Esophagus squamous epithelium (tissue), 4 donors: Measurements from ENCODE around the gene ZSCAN9.

Experiments used
- CTCF ChIP-seq, 6 experiments: fragments of 450-650 bp in 4 of 6; fragments of 200-600 bp in 2 of 6; sonication (generic) in 2 of 6; IDR thresholded peaks; one replicate each; pipeline ENCODE4 v1.5.1; 2016 to 2019; ENCODE audit warnings: antibody characterized with exemption in 6 of 6, mild to moderate bottlenecking in 4 of 6, moderate library complexity in 4 of 6
- POLR2A ChIP-seq, 4 donors: fragments of 450-650 bp; IDR thresholded peaks; one replicate each; pipeline ENCODE4 v1.6.1; 2017; ENCODE audit warnings: antibody characterized with exemption in 4 of 4, mild to moderate bottlenecking in 4 of 4, moderate library complexity in 3 of 4

- TF ChIP-seq CTCF (IDR thresholded peaks at IDR 0.05) (no peak), POLR2A (IDR thresholded peaks at IDR 0.05) (no peak)
Observed at GRCh38 chr6:28203201-28203600, 21.9 kb upstream of the ZSCAN9 start.
